Cardiac muscle cell (in vitro differentiated cells and primary cell): Measurements from ENCODE around the gene NTPCR. TPM values are rescaled to one million over a fixed set of nuclear protein-coding genes. Genes with fewer than 3 reads are reported as not detected.
A peak's percentile ranks its signal among the peaks of the same experiment; 100 is the strongest.

Source experiments
- DNase-seq, 2 donors: peaks; one replicate each; pipeline versions ENCODE4 v3.0.0 to v3.0.0-alpha.2; 2010 to 2017; ENCODE audit warnings: low read depth in 1 of 2, low spot score in 1 of 2
- H3K27ac ChIP-seq: fragments of 200-600 bp; sonication (generic); 2 replicates; pipeline ENCODE4 v1.5.1; 2016
- H3K27me3 ChIP-seq: fragments of 200-600 bp; sonication (generic); 2 replicates; pipeline ENCODE4 v1.6.0; 2016; ENCODE audit warnings: control low read depth
- H3K36me3 ChIP-seq: fragments of 200-600 bp; sonication (generic); 2 replicates; pipeline ENCODE4 v1.5.1; 2016; ENCODE audit warnings: control low read depth
- H3K4me1 ChIP-seq: fragments of 200-600 bp; sonication (generic); 2 replicates; pipeline ENCODE4 v1.8.1; 2017; ENCODE audit warnings: low read depth, mild to moderate bottlenecking, mixed run types
- H3K4me3 ChIP-seq: fragments of 200-600 bp; sonication (generic); 2 replicates; pipeline ENCODE4 v1.5.1; 2016; ENCODE audit warnings: mild to moderate bottlenecking
- H3K9me3 ChIP-seq: fragments of 200-600 bp; sonication (generic); 2 replicates; pipeline ENCODE4 v1.5.1; 2017; ENCODE audit warnings: low read depth, mild to moderate bottlenecking, control low read depth
- CTCF ChIP-seq: IDR thresholded peaks from 2 replicates; pipeline ENCODE4 v1.5.1; 2012; ENCODE audit warnings: low read depth, mild to moderate bottlenecking, low read length
- polyA plus RNA-seq: library from polyadenylated mRNA; unstranded; fragments of >200 nt; fragmentation: Nextera tagmentation; extraction: Ambion mirVana; gene quantifications from 2 replicates; pipeline ENCODE4 v1.2.1, GENCODE V29; 2016
- total RNA-seq: library from RNA; depleted of rRNA; stranded (reverse); fragments of >200 nt; gene quantifications from 2 replicates; pipeline ENCODE4 v1.2.3, GENCODE V29; 2016

NTPCR gene
- total and polyA plus RNA-seq, 2 experiments from 2014 or later, result 37.5 to 154 TPM

- no peaks in the 10 kb centered on the region for H3K36me3 ChIP-seq
- no peak for TF ChIP-seq CTCF
- H3K27me3 ChIP-seq, result no peaks in the 10 kb centered on the region
- peak in 1 of 2 donors; percentile 28 for DNase-seq
- H3K4me1 ChIP-seq, result peaks cover 26% of the 10 kb centered on the region
- no peak overlapping the region for H3K4me3 ChIP-seq
- no peaks in the 10 kb centered on the region for H3K9me3 ChIP-seq
- peak overlapping the region; percentile 84 for H3K27ac ChIP-seq
Observed at GRCh38 chr1:232980355-232980978, 30.1 kb downstream of the NTPCR start.

- no peaks in the 10 kb centered on the region for H3K9me3 ChIP-seq
- no peak overlapping the region for H3K4me3 ChIP-seq
- H3K27ac ChIP-seq, result peak overlapping the region; percentile 84
- TF ChIP-seq CTCF, result no peak
- DNase-seq, result no peak
- no peaks in the 10 kb centered on the region for H3K27me3 ChIP-seq
- no peaks in the 10 kb centered on the region for H3K36me3 ChIP-seq
- peaks cover 30% of the 10 kb centered on the region for H3K4me1 ChIP-seq
Observed at GRCh38 chr1:232980986-232981560, 30.7 kb downstream of the NTPCR start.

- peaks cover 30% of the 10 kb centered on the region for H3K4me1 ChIP-seq
- H3K27ac ChIP-seq, result no peak overlapping the region
- H3K36me3 ChIP-seq, result no peaks in the 10 kb centered on the region
- no peaks in the 10 kb centered on the region for H3K27me3 ChIP-seq
- H3K4me3 ChIP-seq, result no peak overlapping the region
- H3K9me3 ChIP-seq, result no peaks in the 10 kb centered on the region
- no peak for TF ChIP-seq CTCF
- DNase-seq, result peak in 1 of 2 donors; percentile 44
Observed at GRCh38 chr1:232982238-232982944, 32.0 kb downstream of the NTPCR start.

GRCh38 chr1:232983375-232983774 is 33.0 kb downstream of the NTPCR start:
- Histone ChIP-seq H3K27me3 (no peaks in the 10 kb centered on the region), H3K4me1 (peaks cover 30% of the 10 kb centered on the region), H3K4me3 (no peak overlapping the region), H3K36me3 (no peaks in the 10 kb centered on the region), H3K9me3 (no peaks in the 10 kb centered on the region), H3K27ac (no peak overlapping the region)
- no peak for TF ChIP-seq CTCF
- no peak for DNase-seq

GRCh38 chr1:232983817-232984567 is 33.6 kb downstream of the NTPCR start:
- H3K4me1 ChIP-seq, result peaks cover 30% of the 10 kb centered on the region
- no peak overlapping the region for H3K4me3 ChIP-seq
- no peaks in the 10 kb centered on the region for H3K9me3 ChIP-seq
- no peak overlapping the region for H3K27ac ChIP-seq
- no peaks in the 10 kb centered on the region for H3K36me3 ChIP-seq
- TF ChIP-seq CTCF, result no peak
- no peak for DNase-seq
- H3K27me3 ChIP-seq, result no peaks in the 10 kb centered on the region
